Stimulated activated CD4-positive, alpha-beta T cell treated with anti-CD3 and anti-CD28 coated beads, Interleukin-4, amount 100 ng/mL, for 24 hours (primary cell): ENCODE measurements around the gene SLC66A3.

Experiments used
- DNase-seq: peaks from one replicate; pipeline ENCODE4 v3.0.0-alpha.2; 2020

Gene SLC66A3

DNA sequence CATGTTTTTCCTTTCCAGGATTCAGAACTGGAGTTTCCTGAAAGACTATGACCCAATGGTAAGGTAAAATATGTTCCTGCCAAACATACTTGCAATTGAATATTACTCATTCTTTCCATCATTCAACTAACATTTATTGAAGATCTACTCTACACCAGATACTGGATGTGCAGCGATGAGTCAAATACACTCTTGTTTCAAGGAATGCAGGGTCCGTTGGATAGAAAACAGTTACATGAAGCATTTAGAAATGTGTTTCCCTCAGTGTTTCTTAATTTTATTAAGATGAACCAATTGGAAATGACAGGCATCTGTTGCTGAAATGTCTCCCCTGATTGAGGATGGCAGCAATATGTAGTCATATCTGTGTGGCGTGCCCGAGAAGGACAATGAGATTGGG is 14.8 kb upstream of the SLC66A3 start:
- no peak for DNase-seq

- DNase-seq: no peak
Observed at GRCh38 chr2:11141319-11141718, 13.9 kb upstream of the SLC66A3 start.

DNA sequence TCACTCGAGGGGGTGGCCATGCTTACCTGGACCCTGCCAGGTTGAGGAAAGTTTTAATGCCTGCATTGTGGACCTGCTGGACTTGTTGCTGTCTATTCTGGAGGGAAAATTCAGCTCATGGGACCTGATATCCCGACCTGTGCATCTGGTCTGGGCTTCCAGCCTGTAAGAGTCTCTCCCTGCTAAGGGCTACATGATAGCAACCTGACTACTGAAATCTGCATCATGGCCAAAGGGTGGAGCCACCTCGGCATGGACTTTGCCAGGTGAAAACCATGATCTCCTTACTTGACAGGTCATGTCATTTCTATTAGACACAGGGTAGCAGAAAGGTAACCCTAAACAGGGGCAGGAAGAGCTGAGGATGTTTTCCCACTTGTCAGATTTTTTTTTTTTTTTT is 12.9 kb upstream of the SLC66A3 start:
- DNase-seq: no peak

- DNase-seq: no peak
Observed at GRCh38 chr2:11142987-11143386, 12.3 kb upstream of the SLC66A3 start.

DNA sequence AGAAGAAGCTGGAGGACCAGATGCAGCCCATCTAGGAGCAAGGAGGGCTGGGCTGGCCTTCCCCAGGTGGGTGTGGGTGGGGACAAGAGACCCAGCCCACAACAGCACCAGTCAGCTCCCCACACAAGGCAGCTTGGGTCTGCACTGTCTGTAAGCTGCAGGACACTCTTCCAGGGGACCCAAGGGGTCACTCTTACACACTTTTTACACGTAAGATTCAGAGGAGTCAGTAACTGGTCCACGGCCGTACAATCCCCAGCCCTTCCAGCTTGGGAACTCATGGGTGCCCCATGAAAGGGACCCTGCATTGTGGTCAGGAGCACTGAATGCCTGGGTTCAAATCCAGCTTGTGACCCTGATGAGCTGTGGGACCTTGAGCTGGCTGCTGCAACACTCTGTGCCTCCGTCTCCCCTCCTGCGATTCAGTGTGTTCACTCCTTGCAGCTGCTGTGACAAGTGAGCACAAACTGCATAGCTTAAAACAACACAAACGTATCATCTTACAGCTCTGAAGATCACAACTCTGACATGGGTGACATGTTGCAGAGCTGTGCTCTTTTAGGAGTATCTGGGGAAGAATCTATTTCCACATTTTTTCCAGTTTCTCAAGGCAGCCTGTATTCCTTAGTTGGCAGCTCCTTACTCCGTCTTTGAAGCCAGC is 11.1 kb upstream of the SLC66A3 start:
- DNase-seq: no peak

- DNase-seq: no peak
Observed at GRCh38 chr2:11144738-11145079, 10.6 kb upstream of the SLC66A3 start.

DNA sequence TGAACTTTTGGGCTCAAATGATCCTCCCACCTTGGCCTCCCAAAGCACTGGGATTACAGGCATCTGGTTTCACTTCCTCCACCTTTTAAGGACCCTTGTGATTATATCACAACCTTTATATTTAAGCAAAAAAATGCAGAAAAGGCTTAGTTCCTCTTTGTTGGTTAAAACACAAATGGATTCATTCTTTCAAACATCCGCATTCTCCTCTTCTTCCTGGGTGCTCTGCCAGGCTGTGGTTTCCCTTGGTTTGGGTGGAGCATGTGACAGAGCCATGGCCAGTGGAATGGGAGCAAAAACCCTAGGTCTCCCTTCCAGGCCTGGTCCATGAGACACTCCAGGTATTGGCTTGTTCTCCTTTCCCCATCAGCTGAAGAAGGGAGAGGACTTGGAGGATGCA is 9.9 kb upstream of the SLC66A3 start:
- no peak for DNase-seq

DNA sequence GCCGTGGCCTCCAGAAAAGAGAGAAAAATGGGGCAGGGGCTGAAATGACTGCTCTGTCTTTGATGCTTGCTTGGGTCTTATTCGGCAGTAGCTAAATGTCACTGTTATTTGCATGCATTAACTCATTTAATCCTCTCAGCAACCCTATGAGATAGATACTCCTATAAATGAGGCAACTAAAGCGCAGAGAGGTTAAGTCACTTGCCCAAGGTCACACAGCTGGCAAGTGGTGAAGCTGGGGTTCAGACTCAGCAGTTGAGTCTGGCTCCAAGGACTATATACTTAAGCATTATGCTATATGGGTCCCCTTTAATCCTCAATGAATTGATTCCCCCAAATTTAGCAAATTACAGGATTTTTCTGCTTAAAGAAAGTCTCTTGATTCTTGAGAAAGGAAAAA is 9.2 kb upstream of the SLC66A3 start:
- no peak for DNase-seq

DNA sequence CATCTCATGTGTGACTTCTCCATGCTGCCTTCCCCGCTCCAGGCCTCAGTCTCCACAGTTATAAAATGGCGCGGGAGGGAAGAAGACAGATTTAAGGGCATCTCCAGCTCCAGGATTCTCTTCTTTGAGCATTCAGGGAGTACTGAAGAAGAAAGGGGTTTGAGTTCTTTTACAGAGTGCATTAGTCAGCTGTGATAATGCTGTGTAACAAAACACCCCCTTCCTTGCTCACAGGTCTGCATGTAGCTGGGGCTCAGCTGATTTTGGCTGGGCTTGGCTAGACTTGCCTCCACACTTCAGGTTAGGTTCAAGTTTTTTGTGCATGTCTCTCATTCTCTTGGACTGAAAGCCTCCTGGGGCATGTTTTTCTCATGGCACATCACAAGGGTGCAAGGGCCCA is 8.0 kb upstream of the SLC66A3 start:
- DNase-seq: no peak

GRCh38 chr2:11152591-11152990 is 2.7 kb upstream of the SLC66A3 start:
- no peak for DNase-seq

GRCh38 chr2:11154016-11154922 is 998 bp upstream of the SLC66A3 start:
- no peak for DNase-seq

GRCh38 chr2:11154923-11155380 is 315 bp upstream of the SLC66A3 start:
- DNase-seq: peak; percentile 99

- no peak for DNase-seq
Observed at GRCh38 chr2:11156396-11157075, 1.3 kb downstream of the SLC66A3 start.

DNA sequence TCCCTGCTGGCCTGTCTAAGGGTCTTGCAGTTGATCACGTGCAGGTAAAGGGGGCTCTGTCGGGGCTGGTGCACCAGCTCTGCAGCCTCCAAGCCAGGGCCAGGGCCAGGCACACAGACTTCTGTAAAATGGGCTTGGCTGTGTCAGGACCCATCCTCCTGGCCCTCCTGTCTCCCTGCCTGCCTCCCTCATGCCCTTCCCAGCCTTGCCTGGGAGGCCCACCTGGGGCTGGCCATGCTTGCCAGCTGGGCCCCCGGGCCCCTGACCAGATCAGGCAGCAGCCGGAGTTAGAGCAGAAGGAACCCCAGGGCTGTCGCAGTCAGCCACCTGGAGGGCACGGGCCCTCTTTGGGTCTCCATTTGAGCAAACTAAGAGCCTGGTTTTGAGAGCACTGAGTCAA is 2.0 kb downstream of the SLC66A3 start:
- DNase-seq: no peak

- DNase-seq: no peak
Observed at GRCh38 chr2:11157731-11158130, 2.5 kb downstream of the SLC66A3 start.

DNA sequence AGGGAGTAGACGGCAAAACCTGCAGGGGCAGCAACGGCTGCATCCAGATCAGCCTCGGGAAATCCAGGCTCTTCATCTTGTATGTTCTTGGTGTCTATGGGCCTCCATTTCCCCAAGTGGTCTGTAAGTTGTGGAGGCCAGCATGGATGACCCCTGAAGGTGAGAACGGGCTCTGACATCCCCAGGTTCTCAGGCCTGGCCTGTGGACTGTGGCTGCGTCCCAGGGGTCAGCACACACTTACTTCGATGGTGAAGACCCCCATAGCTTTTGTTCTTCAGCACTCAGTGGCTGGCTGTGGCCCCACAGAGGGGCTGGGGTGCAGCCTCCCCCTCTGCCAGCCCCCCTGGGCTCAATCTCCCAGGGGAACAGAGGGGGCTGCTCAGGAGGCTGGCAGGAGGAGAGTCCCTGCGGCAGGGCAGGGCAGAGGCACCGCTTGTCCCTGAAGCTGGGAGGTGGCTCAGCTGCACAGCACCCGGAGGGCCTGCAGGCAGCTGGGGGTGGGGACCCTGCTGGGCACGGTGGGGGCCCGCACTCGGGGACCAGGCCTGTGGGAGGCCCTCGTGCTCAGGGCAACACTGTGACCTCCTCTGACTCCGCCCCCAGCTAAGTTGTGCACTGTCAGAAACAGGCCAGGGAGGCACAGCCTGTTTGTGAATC is 3.8 kb downstream of the SLC66A3 start:
- DNase-seq: no peak

DNA sequence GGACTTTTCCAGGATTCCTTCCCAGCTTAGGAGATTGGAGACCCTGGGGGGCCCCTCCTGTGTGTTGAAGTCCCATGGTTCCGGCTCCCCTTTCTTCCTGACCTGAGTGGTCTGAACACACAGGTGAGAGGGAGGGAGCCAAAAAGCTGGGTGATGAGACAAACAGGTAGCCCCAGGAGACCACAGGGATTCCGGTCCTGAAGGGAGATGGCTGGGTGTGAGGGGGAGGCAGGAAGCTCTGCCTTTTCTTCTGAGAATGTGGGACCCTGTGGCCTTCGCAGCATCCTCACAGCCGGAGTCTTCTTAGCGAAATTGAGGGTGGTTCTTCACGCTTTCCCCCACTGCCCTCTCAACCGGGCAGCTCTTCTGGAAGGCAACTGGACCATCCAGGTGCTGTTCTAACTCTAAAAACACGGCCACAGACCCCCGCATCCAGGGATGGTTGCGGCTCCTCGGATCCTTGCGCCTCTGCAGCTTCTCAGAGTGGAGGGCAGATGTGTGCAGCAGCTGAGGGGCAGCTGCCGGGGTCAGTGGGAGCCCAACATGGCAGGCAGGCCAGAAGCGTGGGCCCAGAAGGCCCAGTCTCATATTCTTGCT is 4.4 kb downstream of the SLC66A3 start:
- no peak for DNase-seq

DNA sequence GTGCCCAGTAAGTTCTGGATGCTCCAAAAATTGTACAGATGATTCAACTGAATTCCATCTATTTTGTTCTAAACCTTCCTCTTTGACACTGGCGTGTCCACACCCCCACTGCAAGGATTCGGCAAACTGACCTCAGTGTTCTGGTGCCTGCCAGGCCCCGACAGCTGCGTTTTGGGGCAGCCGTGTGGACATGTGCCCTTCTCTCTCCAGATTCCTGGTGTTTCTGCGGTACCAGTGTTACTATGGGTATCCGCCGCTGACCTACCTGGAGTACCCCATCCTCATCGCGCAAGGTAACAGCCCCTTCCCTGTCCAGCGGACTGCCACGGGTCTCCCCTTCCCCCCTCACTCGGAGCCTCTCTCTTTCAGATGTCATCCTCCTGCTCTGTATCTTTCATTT is 5.0 kb downstream of the SLC66A3 start:
- no peak for DNase-seq

GRCh38 chr2:11160731-11161455 is 5.6 kb downstream of the SLC66A3 start:
- DNase-seq: no peak

- no peak for DNase-seq
Observed at GRCh38 chr2:11161747-11162146, 6.5 kb downstream of the SLC66A3 start.

- DNase-seq: no peak
Observed at GRCh38 chr2:11163439-11164317, 8.4 kb downstream of the SLC66A3 start.
